ENCODE data around the gene VAPB. TPM values are rescaled to one million over a fixed set of nuclear protein-coding genes. Genes with fewer than 3 reads are reported as not detected.

Gene VAPB
- total RNA-seq, 1 experiment from 2014 or later: 46.6 TPM

- TF ChIP-seq SOX15 (CRISPR knock-in tag; IDR thresholded peaks at IDR 0.05) (no peak), ZSCAN18 (CRISPR knock-in tag; IDR thresholded peaks at IDR 0.05) (no peak), CREB1 (CRISPR knock-in tag; IDR thresholded peaks at IDR 0.05) (no peak)
These were observed 108.1 kb downstream of the VAPB start (continued) for GRCh38 chr20:58497076-58497641.

GRCh38 chr20:58497724-58498469 is 108.9 kb downstream of the VAPB start:
- peaks cover 35% of the 10 kb centered on the region for H3K9me3 Mint-ChIP-seq
- H3K27me3 Mint-ChIP-seq (ENCODE audit: low read depth): peaks cover 9% of the 10 kb centered on the region
- H3K27ac Mint-ChIP-seq: no peak overlapping the region
- no peaks in the 10 kb centered on the region for H3K4me1 Mint-ChIP-seq
- H3K36me3 Mint-ChIP-seq: peaks cover 5% of the 10 kb centered on the region
- DNase-seq (ENCODE audit: low spot score) (no peak), ATAC-seq (no peak)
- TF ChIP-seq KAT7 (CRISPR knock-in tag; IDR thresholded peaks at IDR 0.05; ENCODE audit: borderline replicate concordance): no peak
- no peak for TF ChIP-seq ERG (CRISPR knock-in tag; IDR thresholded peaks at IDR 0.05)
- no peak for TF ChIP-seq ZNF416 (CRISPR knock-in tag; IDR thresholded peaks at IDR 0.05)
- no peak for TF ChIP-seq SOX15 (CRISPR knock-in tag; IDR thresholded peaks at IDR 0.05)
- TF ChIP-seq ZBTB21 (CRISPR knock-in tag; IDR thresholded peaks at IDR 0.05; ENCODE audit: borderline replicate concordance): no peak
- no peak for TF ChIP-seq E2F4 (CRISPR knock-in tag; IDR thresholded peaks at IDR 0.05; ENCODE audit: borderline replicate concordance, low read depth)
- no peak for TF ChIP-seq ELF4 (CRISPR knock-in tag; IDR thresholded peaks at IDR 0.05; ENCODE audit: low read depth)
- TF ChIP-seq ZNF232 (CRISPR knock-in tag; IDR thresholded peaks at IDR 0.05): no peak
- no peak for TF ChIP-seq CBFB (CRISPR knock-in tag; IDR thresholded peaks at IDR 0.05; ENCODE audit: low read depth)
- no peak for TF ChIP-seq MAX (CRISPR knock-in tag; IDR thresholded peaks at IDR 0.05)
- TF ChIP-seq AR (CRISPR knock-in tag; IDR thresholded peaks at IDR 0.05): no peak
- TF ChIP-seq NR3C1 (CRISPR knock-in tag; conservative IDR thresholded peaks at IDR 0.05; ENCODE audit: low read depth): no peak
- no peak for TF ChIP-seq FOXP1 (CRISPR knock-in tag; IDR thresholded peaks at IDR 0.05; ENCODE audit: borderline replicate concordance)
- no peak for TF ChIP-seq IRF1 (CRISPR knock-in tag; IDR thresholded peaks at IDR 0.05)
- TF ChIP-seq TEAD4 (CRISPR knock-in tag; IDR thresholded peaks at IDR 0.05): no peak
- POLR2A ChIA-PET: no interaction called here
- no peak overlapping the region for H3K4me3 Mint-ChIP-seq
- CTCF ChIA-PET: interaction anchor here (0.6 to 2.7 kb wide), 2 partner anchors 16 to 204 kb away, joined by 3 to 8 read pairs; no protein-coding TSS in a partner anchor

Data from WTC11 (cell line).